Neural crest cell (in vitro differentiated cells): ENCODE measurements around the gene KCNV2. TPM values are rescaled to one million over a fixed set of nuclear protein-coding genes. Genes with fewer than 3 reads are reported as not detected.
A peak's percentile ranks its signal among the peaks of the same experiment; 100 is the strongest.

Experiments used
- DNase-seq: peaks from one replicate; pipeline ENCODE4 v3.0.0; 2021; ENCODE audit warnings: low read depth, mixed read lengths, low spot score
- H3K27ac Mint-ChIP-seq: one replicate; pipeline ENCODE4 v1.8.0; 2021; ENCODE audit warnings: mild to moderate bottlenecking, mixed read lengths; ENCODE audit not compliant: unreplicated experiment
- H3K27me3 Mint-ChIP-seq: 2 replicates; pipeline ENCODE4 v1.8.0; 2021; ENCODE audit warnings: low read depth, mild to moderate bottlenecking, mixed read lengths
- H3K36me3 Mint-ChIP-seq: 2 replicates; pipeline ENCODE4 v1.8.0; 2021; ENCODE audit warnings: low read depth, mild to moderate bottlenecking, mixed read lengths
- H3K4me1 Mint-ChIP-seq: 2 replicates; pipeline ENCODE4 v1.8.0; 2021; ENCODE audit warnings: mixed read lengths
- H3K4me3 Mint-ChIP-seq: one replicate; pipeline ENCODE4 v1.8.0; 2021; ENCODE audit warnings: mild to moderate bottlenecking, mixed read lengths
- H3K9me3 Mint-ChIP-seq: 2 replicates; pipeline ENCODE4 v1.8.0; 2021; ENCODE audit warnings: mixed read lengths
- total RNA-seq: library from RNA; stranded (reverse); gene quantifications from 2 replicates; pipeline ENCODE4 v1.2.1, GENCODE V29; 2021
- TF ChIP-seq, protein P1 (sequence below): fragments of 200-600 bp; sonication (generic); conservative IDR thresholded peaks from 2 replicates; pipeline ENCODE4 v1.5.0; 2021; ENCODE audit warnings: antibody characterized with exemption, mild to moderate bottlenecking

The KCNV2 gene
- total RNA-seq, 1 donor from 2014 or later = not detected

DNA sequence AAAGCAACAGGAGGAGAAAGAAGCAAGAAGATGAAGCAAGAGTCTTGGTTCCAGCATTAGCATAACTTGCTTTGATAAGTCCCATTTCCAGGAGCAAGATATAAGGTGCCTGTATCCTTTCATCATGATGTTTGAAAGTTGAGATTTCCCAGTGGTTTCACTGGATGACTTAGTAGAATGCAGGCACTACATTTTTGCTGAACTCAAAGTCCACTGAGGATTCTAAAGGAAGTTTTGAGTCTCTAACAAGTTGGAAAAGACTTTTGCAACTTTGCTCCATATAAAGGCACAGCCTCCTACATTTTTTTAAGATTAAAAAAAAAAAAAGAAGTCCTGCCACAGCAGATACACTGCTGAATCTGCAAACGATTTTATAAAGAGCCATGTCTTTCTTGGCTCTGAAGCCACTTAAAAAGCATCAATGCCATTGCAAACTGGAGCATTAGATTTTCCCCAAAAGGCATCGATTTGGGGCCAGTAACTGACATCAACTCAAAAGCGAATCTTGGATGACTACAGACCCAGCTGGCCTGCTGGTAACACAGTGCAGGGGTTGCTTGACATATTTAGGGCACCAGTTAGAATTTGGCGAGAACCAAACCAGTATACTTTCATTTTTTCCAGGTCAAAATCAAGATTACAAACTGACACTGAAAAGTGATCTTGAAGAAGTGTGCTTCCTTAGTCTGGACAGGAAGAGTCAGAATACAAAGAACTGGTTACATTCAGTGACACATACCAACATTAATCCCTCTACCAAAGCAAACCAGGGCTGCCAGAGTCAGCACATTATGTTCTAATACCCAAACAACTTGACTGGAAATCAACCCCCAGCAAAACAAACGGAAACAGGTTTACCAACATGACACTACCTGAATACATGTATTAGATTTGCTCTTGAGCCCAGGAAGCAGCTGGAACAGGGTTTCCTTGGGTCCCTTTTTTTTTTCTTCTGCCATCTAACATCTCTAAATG, 39.1 kb upstream of the KCNV2 start:
- Mint-ChIP-seq H3K27me3 (no peaks in the 10 kb centered on the region), H3K4me1 (no peaks in the 10 kb centered on the region), H3K9me3 (peaks cover 7% of the 10 kb centered on the region), H3K4me3 (no peak overlapping the region), H3K36me3 (peaks cover 3% of the 10 kb centered on the region), H3K27ac (no peak overlapping the region)
- no peak for DNase-seq
- TF ChIP-seq, protein P1, sequence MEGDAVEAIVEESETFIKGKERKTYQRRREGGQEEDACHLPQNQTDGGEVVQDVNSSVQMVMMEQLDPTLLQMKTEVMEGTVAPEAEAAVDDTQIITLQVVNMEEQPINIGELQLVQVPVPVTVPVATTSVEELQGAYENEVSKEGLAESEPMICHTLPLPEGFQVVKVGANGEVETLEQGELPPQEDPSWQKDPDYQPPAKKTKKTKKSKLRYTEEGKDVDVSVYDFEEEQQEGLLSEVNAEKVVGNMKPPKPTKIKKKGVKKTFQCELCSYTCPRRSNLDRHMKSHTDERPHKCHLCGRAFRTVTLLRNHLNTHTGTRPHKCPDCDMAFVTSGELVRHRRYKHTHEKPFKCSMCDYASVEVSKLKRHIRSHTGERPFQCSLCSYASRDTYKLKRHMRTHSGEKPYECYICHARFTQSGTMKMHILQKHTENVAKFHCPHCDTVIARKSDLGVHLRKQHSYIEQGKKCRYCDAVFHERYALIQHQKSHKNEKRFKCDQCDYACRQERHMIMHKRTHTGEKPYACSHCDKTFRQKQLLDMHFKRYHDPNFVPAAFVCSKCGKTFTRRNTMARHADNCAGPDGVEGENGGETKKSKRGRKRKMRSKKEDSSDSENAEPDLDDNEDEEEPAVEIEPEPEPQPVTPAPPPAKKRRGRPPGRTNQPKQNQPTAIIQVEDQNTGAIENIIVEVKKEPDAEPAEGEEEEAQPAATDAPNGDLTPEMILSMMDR = no peak

- H3K36me3 Mint-ChIP-seq = peaks cover 3% of the 10 kb centered on the region
- no peak for DNase-seq
- H3K4me3 Mint-ChIP-seq = no peak overlapping the region
- no peaks in the 10 kb centered on the region for H3K27me3 Mint-ChIP-seq
- peaks cover 7% of the 10 kb centered on the region for H3K9me3 Mint-ChIP-seq
- no peaks in the 10 kb centered on the region for H3K4me1 Mint-ChIP-seq
- TF ChIP-seq, protein P1 = no peak
- no peak overlapping the region for H3K27ac Mint-ChIP-seq
These were observed 38.3 kb upstream of the KCNV2 start for GRCh38 chr9:2679011-2679410.

DNA sequence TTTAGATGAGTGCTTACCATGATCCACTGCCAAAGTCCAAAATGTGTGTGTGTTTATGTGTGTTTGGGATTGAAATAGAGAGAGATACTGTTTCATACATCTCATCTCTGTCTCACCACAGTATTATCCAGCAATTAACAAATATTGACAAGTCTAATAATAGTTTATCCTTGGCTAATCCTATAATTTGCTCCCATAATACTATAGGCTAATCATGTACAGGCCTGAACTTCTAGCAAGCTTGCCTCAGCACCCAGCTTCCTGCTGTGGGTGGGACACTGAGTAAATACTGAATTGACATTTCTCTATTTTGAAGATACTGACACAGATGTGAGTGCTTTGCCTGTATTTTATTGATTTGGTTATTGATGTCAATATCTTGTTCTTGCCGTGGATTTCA, 35.3 kb upstream of the KCNV2 start:
- H3K4me1 Mint-ChIP-seq = no peaks in the 10 kb centered on the region
- H3K4me3 Mint-ChIP-seq = no peak overlapping the region
- TF ChIP-seq, protein P1 = no peak
- H3K9me3 Mint-ChIP-seq = peaks cover 7% of the 10 kb centered on the region
- H3K27me3 Mint-ChIP-seq = no peaks in the 10 kb centered on the region
- H3K27ac Mint-ChIP-seq = no peak overlapping the region
- peaks cover 3% of the 10 kb centered on the region for H3K36me3 Mint-ChIP-seq
- no peak for DNase-seq

DNA sequence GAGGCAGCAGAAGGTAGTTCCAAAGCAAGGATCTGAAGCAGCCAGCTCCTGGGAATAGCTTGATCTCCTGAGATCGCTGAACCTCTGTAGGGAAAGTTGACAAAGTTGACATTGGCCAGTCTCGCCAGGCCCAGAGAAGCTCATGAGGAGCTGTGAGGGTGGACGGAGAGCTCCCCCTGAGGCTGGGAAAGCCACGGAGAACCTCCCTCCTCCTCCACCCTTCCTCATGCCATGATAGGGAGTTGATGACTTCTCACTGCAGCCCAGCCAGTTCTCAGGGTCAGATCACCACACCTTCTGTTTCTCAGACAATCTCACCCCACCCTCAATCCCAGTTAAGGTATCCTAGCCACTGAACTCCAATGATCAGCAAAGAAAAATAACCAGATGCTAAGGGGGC, 30.4 kb upstream of the KCNV2 start:
- no peak overlapping the region for H3K27ac Mint-ChIP-seq

DNA sequence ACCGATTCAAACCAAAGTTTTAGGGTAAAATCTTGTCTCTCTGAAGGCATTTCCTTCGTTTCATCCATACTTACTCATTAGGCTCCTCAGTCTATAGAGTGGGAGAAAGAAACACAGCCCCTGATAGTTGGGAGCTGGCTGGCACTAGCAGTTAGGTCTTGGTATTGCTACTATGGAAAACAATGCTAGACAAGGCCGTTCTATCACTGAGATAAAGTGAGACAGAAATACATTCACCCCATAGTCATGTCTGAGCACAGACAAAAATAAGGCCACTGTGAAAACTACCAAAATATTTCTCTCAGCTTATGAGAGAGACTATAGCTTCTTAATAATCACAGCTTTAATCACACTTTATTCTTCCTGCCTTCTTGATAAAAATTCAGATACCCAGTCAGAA, 28.7 kb upstream of the KCNV2 start:
- peak overlapping the region; percentile 2 for H3K27ac Mint-ChIP-seq
- H3K36me3 Mint-ChIP-seq = no peaks in the 10 kb centered on the region
- no peak overlapping the region for H3K4me3 Mint-ChIP-seq
- no peak for DNase-seq
- H3K4me1 Mint-ChIP-seq = no peaks in the 10 kb centered on the region
- TF ChIP-seq, protein P1 = no peak
- H3K9me3 Mint-ChIP-seq = no peaks in the 10 kb centered on the region
- no peaks in the 10 kb centered on the region for H3K27me3 Mint-ChIP-seq

More for the DNA sequence above, 30.4 kb upstream of the KCNV2 start:
- no peaks in the 10 kb centered on the region for H3K36me3 Mint-ChIP-seq
- no peak for DNase-seq
- no peaks in the 10 kb centered on the region for H3K27me3 Mint-ChIP-seq
- H3K9me3 Mint-ChIP-seq = peaks cover 3% of the 10 kb centered on the region
- TF ChIP-seq, protein P1 = no peak
- no peaks in the 10 kb centered on the region for H3K4me1 Mint-ChIP-seq
- no peak overlapping the region for H3K4me3 Mint-ChIP-seq
